ENCODE results near the gene SLC39A5. TPM values are rescaled to one million over a fixed set of nuclear protein-coding genes. Genes with fewer than 3 reads are reported as not detected.

The SLC39A5 gene
- total and polyA plus RNA-seq, 2 of the 8 experiments (the other 6 are each of a cell fraction or from before 2014, with no cell fraction given) = 0.27 TPM; not detected in 1

GRCh38 chr12:56189099-56189917 lies 40.5 kb upstream of the SLC39A5 start, which contains the start of gene SMARCC2:
SMARCC2 (minus strand) TSS chr12:56189483; CDS start chr12:56189461, 22 bp downstream.
- Histone ChIP-seq H3K14ac (ENCODE audit: insufficient read length) (peak within 1 kb of the TSS; percentile 6), H2BK12ac (ENCODE audit: low read depth, low read length) (peak within 1 kb of the TSS; percentile 29; the same call in 1 of the 2 replicates), H2AFZ (ENCODE audit: low read length) (peak within 1 kb of the TSS; percentile 79; the same call in 1 of the 2 replicates), H4K5ac (ENCODE audit: insufficient read length, low read depth, low read length) (peak within 1 kb of the TSS; percentile 96), H2BK5ac (ENCODE audit: low read depth, low read length) (peak within 1 kb of the TSS; percentile 97), H3K9ac (replicated peaks in 1 of 4; ENCODE audit: extremely low read depth in 1 of 4, low read depth in 3 of 4, low read length in 3 of 4) (peak within 1 kb of the TSS; percentile 85 to 92 (median 90)), H3K23ac (ENCODE audit: insufficient read length) (no peak within 1 kb of the TSS), H3K4me1 (replicated peaks in 1 of 4; ENCODE audit: control insufficient read depth in 3 of 4, insufficient read depth in 4 of 4, low read length in 3 of 4) (peaks cover 2 to 8% (median 4%) of the 10 kb centered on the region in 4 experiments; a peak in 3 of 7 replicates), H3K4ac (replicated peaks; ENCODE audit: insufficient read length, low read depth, low read length) (peak within 1 kb of the TSS; percentile 46), H3K18ac (ENCODE audit: extremely low read depth, low read length) (peak within 1 kb of the TSS; percentile 91), H2BK120ac (replicated peaks; ENCODE audit: low read depth, low read length) (no peak within 1 kb of the TSS), H3K56ac (replicated peaks; ENCODE audit: insufficient read length, low read depth, low read length) (peak within 1 kb of the TSS; percentile 80), H2AK5ac (ENCODE audit: low read depth, low read length) (no peak within 1 kb of the TSS), H3K36me3 (ENCODE audit: control insufficient read depth in 2 of 4, insufficient read depth in 4 of 4, low read length in 3 of 4) (peaks cover 14 to 24% (median 19%) of the 10 kb centered on the region in 4 experiments), H4K91ac (replicated peaks; ENCODE audit: insufficient read length, low read length) (peak within 1 kb of the TSS; percentile 92), H2BK20ac (ENCODE audit: low read length) (no peak within 1 kb of the TSS), H3K4me2 (ENCODE audit: insufficient read depth in 1 of 2, low read depth in 2 of 2, low read length in 2 of 2) (peak within 1 kb of the TSS; percentile 81 to 96), H3K79me2 (ENCODE audit: control insufficient read depth in 1 of 2, insufficient read depth in 2 of 2, low read length in 2 of 2) (peaks cover 14 to 31% of the 10 kb centered on the region in 2 experiments), H3K9me3 (ENCODE audit: insufficient read depth in 2 of 2, low read depth in 1 of 2, low read length in 1 of 2) (no peaks in the 10 kb centered on the region), H3K27me3 (replicated peaks in 1 of 4; ENCODE audit: control insufficient read depth in 3 of 4, extremely low read depth in 1 of 4, insufficient read depth in 3 of 4, low read length in 3 of 4) (no peaks in the 10 kb centered on the region), H3K79me1 (ENCODE audit: low read depth, low read length) (peaks cover 3% of the 10 kb centered on the region; the same call in 1 of the 2 replicates), H4K20me1 (replicated peaks in 1 of 2; ENCODE audit: control insufficient read depth in 1 of 2, insufficient read depth in 2 of 2, low read length in 2 of 2) (peaks cover 0 to 4% of the 10 kb centered on the region in 2 experiments), H2BK15ac (ENCODE audit: low read length) (no peak within 1 kb of the TSS), H3K27ac (ENCODE audit: low read depth, low read length) (peak within 1 kb of the TSS; percentile 81), H3K4me3 (ENCODE audit: extremely low read depth in 1 of 4, insufficient read depth in 2 of 4, low read depth in 3 of 4, low read length in 4 of 4) (peak within 1 kb of the TSS; percentile 82 to 95 (median 90)), H4K8ac (ENCODE audit: extremely low read depth, insufficient read depth, low read length) (peak within 1 kb of the TSS; percentile 98), H3K23me2 (ENCODE audit: low read depth, low read length) (peaks cover 11% of the 10 kb centered on the region)
- no peak for FAIRE-seq
- peak; percentile 75 to 92 for DNase-seq (ENCODE audit: low read depth in 1 of 2, low spot score in 2 of 2)
- WGBS, 2 experiments (ENCODE audit: extremely low coverage in 1 of 2, insufficient coverage in 1 of 2, insufficient read length in 1 of 2, insufficient replicate concordance in 2 of 2, low coverage in 1 of 2, low lambda C conversion rate in 2 of 2, missing lambda C conversion rate in 1 of 2) = 1% methylated on average over 25 of the region's 93 CpGs; no CpG with 5 or more reads in 1 of the 2 experiments
- ChIA-PET POLR2A (ENCODE audit: partially characterized antibody) (interaction anchor here (0.8 to 26.3 kb wide), 21 partner anchors 10 to 447 kb away, joined by 3 to 656 read pairs (median 9); partner anchors contain the start of genes ANKRD52, CNPY2, COQ10A and ERBB3), CTCF (ENCODE audit: partially characterized antibody) (interaction anchor here (0.6 to 6.2 kb wide), 36 partner anchors 8 to 447 kb away, joined by 3 to 111 read pairs (median 5); partner anchors contain the start of genes ANKRD52, ESYT1, MYL6 and PA2G4)
- TF ChIP-seq YY1 (IDR thresholded peaks at IDR 0.05; ENCODE audit: low read depth, low read length) (peak; percentile 44; the same call in 1 of the 2 replicates), TEAD4 (IDR thresholded peaks at IDR 0.05; ENCODE audit: low read depth, low read length) (peak; percentile 15; the same call in 1 of the 2 replicates), CTCF (IDR thresholded peaks at IDR 0.05; ENCODE audit: control extremely low read depth in 1 of 3, insufficient read depth in 1 of 3, low read depth in 1 of 3, low read length in 3 of 3) (peak; percentile 75 to 96 (median 84)), SIN3A (conservative IDR thresholded peaks at IDR 0.05 in 1 of 2, IDR thresholded peaks at IDR 0.05 in 1 of 2; ENCODE audit: low read depth in 1 of 2, low read length in 2 of 2) (peak; percentile 13 to 45; a peak in 1 of 4 replicates), EGR1 (IDR thresholded peaks at IDR 0.05; ENCODE audit: borderline replicate concordance, low read depth, low read length) (peak; percentile 22; the same call in 1 of the 2 replicates)
